Measurements from ENCODE around the gene ELANE.
"Not testable (repeated sequence)": the region's sequence is repeated elsewhere in the genome, so short reads cannot be mapped to it uniquely, and the experiment has no call there.

ELANE gene

GRCh38 chr19:881385-882071 is 29.4 kb downstream of the ELANE start:
- DNase-seq: no peak

- DNase-seq: no peak
These were observed 30.9 kb downstream of the ELANE start for GRCh38 chr19:882871-883497.

DNA sequence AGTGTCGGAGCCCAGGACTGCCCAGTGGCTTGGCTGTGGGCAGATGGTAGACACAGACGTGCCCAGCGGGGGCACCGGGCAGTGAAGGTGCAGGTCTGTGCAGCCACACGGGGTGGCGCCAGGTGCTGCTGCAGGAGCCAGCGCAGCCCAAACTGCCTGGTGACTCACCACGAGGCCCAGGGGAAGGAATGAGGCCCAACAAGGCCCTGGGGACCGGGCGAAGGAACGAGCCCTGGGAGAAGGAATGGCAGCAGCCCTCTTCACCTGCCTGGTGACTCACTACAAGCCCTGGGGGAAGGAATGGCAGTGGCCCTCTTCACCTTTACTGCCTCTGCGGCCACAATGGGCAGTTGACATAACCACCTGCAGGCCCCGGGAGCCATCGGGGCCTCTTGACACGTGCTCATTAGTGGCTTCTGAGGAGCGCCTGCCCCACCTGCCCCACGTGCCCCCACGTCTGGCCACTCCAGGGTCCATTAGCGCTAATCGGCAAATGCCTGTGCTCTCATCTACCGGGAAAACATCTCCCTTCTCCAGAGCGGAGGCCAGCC is 31.6 kb downstream of the ELANE start:
- DNase-seq: no peak

- no peak for DNase-seq
These were observed 32.5 kb downstream of the ELANE start for GRCh38 chr19:884420-885211.

GRCh38 chr19:885536-886224 is 33.6 kb downstream of the ELANE start:
- DNase-seq: no peak

DNA sequence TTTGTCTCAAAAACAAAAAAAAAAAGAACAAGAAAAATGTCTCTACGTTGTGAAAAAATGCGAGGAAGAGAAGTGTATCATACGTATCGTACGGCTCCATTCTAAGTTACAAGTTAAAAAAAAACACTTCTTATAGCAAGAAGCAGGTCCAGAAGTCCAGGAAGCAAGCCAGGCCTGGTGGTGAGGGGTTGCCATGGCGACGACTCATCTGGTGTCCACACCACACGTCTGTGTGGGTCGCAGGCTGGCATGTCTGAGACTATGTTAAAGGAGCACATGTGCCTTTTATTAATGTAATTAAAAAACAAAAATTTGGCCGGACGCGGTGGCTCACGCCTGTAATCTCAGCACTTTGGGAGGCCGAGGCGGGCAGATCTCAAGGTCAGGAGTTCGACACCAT is 35.0 kb downstream of the ELANE start:
- no peak for DNase-seq

- DNase-seq: no peak
These were observed 35.5 kb downstream of the ELANE start for GRCh38 chr19:887599-887998.

GRCh38 chr19:888581-889385 is 36.7 kb downstream of the ELANE start:
- no peak for DNase-seq

GRCh38 chr19:889662-890295 is 37.7 kb downstream of the ELANE start:
- no peak for DNase-seq

GRCh38 chr19:890831-891230 is 38.7 kb downstream of the ELANE start:
- no peak for DNase-seq

DNA sequence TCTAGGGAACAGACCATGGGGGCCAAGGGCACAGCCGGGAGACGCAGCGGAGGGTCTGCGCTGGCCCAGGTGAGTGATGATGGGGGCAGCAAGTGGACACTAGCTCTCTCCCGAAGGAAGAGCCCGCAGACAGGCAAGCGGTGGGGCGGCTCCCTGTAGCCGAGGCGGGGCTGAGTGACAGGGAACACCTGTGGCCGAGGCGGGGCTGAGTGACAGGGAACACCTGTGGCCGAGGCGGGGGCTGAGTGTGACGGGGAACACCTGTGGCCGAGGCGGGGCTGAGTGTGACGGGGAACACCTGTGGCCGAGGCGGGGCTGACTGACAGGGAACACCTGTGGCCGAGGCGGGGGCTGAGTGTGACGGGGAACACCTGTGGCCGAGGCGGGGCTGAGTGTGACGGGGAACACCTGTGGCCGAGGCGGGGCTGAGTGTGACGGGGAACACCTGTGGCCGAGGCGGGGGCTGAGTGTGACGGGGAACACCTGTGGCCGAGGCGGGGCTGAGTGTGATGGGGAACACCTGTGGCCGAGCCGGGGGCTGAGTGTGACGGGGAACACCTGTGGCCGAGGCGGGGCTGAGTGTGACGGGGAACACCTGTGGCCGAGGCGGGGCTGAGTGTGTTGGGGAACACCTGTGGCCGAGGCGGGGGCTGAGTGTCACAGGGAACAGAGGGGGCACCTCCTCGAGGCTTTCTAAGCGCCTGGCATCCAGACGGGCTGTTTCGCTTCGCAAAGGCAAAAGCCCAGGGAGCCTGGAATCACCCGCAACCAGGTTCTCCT is 39.5 kb downstream of the ELANE start:
- not testable (repeated sequence) for DNase-seq

DNA sequence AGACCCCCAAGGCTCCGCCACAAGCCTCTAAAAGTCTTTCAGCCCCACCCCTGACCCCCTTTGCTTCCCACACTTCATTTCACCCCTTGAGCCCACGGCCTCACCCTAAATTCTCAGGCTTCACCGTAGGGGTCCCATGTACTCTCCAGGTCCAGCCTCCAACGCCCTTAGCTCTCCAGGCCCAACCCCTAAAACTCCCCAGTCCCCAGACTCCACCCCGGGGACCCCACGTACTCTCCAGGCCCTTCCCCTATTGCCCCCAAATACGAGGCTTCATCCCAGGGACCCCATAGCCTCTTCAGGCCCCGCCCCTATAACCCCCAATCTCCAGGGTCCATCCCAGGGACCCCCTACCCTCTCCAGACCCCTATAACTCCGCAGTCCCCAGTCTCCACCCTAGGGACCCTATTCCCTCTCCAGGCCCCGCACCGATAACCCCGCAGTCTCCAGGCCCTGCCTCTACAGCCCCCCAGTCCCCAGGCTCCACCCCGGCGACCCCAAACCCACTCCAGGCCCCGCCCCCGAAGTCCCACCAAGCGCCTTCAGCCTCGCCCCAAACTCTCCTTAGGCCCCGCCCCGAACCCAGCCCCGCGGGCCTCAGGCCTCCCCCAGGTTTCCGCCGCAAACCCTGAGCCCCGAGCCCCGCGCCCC is 40.3 kb downstream of the ELANE start:
- DNase-seq: no peak

- DNase-seq: peak; percentile 85
These were observed 41.0 kb downstream of the ELANE start, which contains the start of the genes MED16 and RNU6-9 for GRCh38 chr19:892894-893689. MED16 (minus strand) TSS chr19:893187; CDS start chr19:891131, 2,056 bp downstream. RNU6-9 (plus strand) TSS chr19:893484.

- no peak for DNase-seq
These were observed 44.3 kb downstream of the ELANE start for GRCh38 chr19:896434-896833.

- DNase-seq: no peak
These were observed 44.9 kb downstream of the ELANE start for GRCh38 chr19:896999-897398.

- no peak for DNase-seq
These were observed 45.4 kb downstream of the ELANE start for GRCh38 chr19:897442-898039.

GRCh38 chr19:898663-899062 is 46.6 kb downstream of the ELANE start:
- DNase-seq: no peak

GRCh38 chr19:899336-900042 is 47.4 kb downstream of the ELANE start:
- DNase-seq: no peak

DNA sequence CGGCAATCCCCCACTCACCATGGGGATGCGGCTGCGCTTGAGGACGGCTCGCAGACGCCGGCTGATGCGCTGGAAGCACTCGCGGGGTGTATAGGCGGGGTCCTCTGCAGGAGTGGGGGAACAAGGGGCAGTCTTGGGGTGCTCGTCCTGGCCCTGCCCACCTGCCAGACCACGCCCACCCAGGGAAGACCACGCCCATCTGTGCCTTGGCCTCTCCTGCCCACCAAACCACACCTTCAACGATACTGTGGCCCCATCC is 47.9 kb downstream of the ELANE start:
- DNase-seq: no peak

Data from kidney glomerular epithelial cell (primary cell).